HCEC 1CT (cell line): ENCODE results near the gene HAUS6.
A peak's percentile ranks its signal among the peaks of the same experiment; 100 is the strongest.
"Not testable (repeated sequence)": the region's sequence is repeated elsewhere in the genome, so short reads cannot be mapped to it uniquely, and the experiment has no call there.

Source experiments
- DNase-seq: peaks from one replicate; pipeline ENCODE4 v3.0.0-alpha.2; 2017

Gene HAUS6

GRCh38 chr9:19114680-19115270, 12.1 kb upstream of the HAUS6 start:
- peak; percentile 61 for DNase-seq

GRCh38 chr9:19113964-19114679, 11.4 kb upstream of the HAUS6 start:
- peak; percentile 61 for DNase-seq

GRCh38 chr9:19113064-19113611, 10.4 kb upstream of the HAUS6 start:
- DNase-seq: not testable (repeated sequence)

GRCh38 chr9:19108038-19108437, 5.3 kb upstream of the HAUS6 start:
- DNase-seq: no peak

- DNase-seq: no peak
These were observed 2.0 kb upstream of the HAUS6 start for GRCh38 chr9:19104515-19105282.

GRCh38 chr9:19102181-19102630, 498 bp downstream of the HAUS6 start:
- DNase-seq: peak; percentile 33

- DNase-seq: no peak
These were observed 1.5 kb downstream of the HAUS6 start for GRCh38 chr9:19101203-19101602.

GRCh38 chr9:19097431-19097830, 5.3 kb downstream of the HAUS6 start:
- not testable (repeated sequence) for DNase-seq

- DNase-seq: peak; percentile 83
These were observed 15.4 kb downstream of the HAUS6 start for GRCh38 chr9:19087106-19088000.

GRCh38 chr9:19085295-19085694, 17.4 kb downstream of the HAUS6 start:
- DNase-seq: peak; percentile 2

- peak; percentile 54 for DNase-seq
These were observed 27.9 kb downstream of the HAUS6 start for GRCh38 chr9:19074836-19075235.

GRCh38 chr9:19074229-19074628, 28.5 kb downstream of the HAUS6 start:
- DNase-seq: no peak

GRCh38 chr9:19057033-19057432, 45.7 kb downstream of the HAUS6 start:
- no peak for DNase-seq

- no peak for DNase-seq
These were observed 51.8 kb downstream of the HAUS6 start for GRCh38 chr9:19050637-19051591.

- peak; percentile 3 for DNase-seq
These were observed 52.6 kb downstream of the HAUS6 start for GRCh38 chr9:19049917-19050636.

GRCh38 chr9:19048966-19049916, 53.5 kb downstream of the HAUS6 start, which contains the start of gene RRAGA:
TSS of gene RRAGA (plus strand) at chr9:19049427. CDS start at chr9:19049660, 233 bp downstream.
- peak; percentile 94 for DNase-seq

- no peak for DNase-seq
These were observed 66.1 kb downstream of the HAUS6 start for GRCh38 chr9:19036611-19037010.

- DNase-seq: no peak
These were observed 69.7 kb downstream of the HAUS6 start, which contains the start of gene SAXO1 for GRCh38 chr9:19033015-19033414. TSS of gene SAXO1 (minus strand) at chr9:19033209. CDS start at chr9:19032908, 301 bp downstream.

- no peak for DNase-seq
These were observed 70.3 kb downstream of the HAUS6 start for GRCh38 chr9:19032406-19032805.
